HUDEP-2 (cell line): ENCODE data around the gene PTGS2.
"Not testable (repeated sequence)": the region's sequence is repeated elsewhere in the genome, so short reads cannot be mapped to it uniquely, and the experiment has no call there.

Experiments
- DNase-seq, 76 experiments: peaks; one replicate each; lab custom pipeline; 2025; ENCODE audit not compliant: unreplicated experiment in 76 of 76; lab: John Stamatoyannopoulos, UW

PTGS2 gene

GRCh38 chr1:186670297-186671135 lies 9.7 kb downstream of the PTGS2 start:
- DNase-seq: no peak

- DNase-seq: not testable (repeated sequence)
Measured at GRCh38 chr1:186669784-186670183, 10.4 kb downstream of the PTGS2 start.

GRCh38 chr1:186664217-186664616 lies 16.0 kb downstream of the PTGS2 start:
- DNase-seq: not testable (repeated sequence)

- DNase-seq: no peak
Measured at GRCh38 chr1:186662752-186663151, 17.5 kb downstream of the PTGS2 start.

- no peak for DNase-seq
Measured at GRCh38 chr1:186659890-186660341, 20.3 kb downstream of the PTGS2 start.

- no peak for DNase-seq
Measured at GRCh38 chr1:186658999-186659398, 21.2 kb downstream of the PTGS2 start.

GRCh38 chr1:186657481-186657880 lies 22.7 kb downstream of the PTGS2 start:
- DNase-seq: no peak

- no peak for DNase-seq
Measured at GRCh38 chr1:186655876-186656275, 24.3 kb downstream of the PTGS2 start.

GRCh38 chr1:186654741-186655140 lies 25.5 kb downstream of the PTGS2 start:
- DNase-seq: no peak

- no peak for DNase-seq
Measured at GRCh38 chr1:186653312-186653711, 26.9 kb downstream of the PTGS2 start.

- no peak for DNase-seq
Measured at GRCh38 chr1:186648613-186649012, 31.6 kb downstream of the PTGS2 start.

GRCh38 chr1:186647985-186648384 lies 32.2 kb downstream of the PTGS2 start:
- not testable (repeated sequence) for DNase-seq

- no peak for DNase-seq
Measured at GRCh38 chr1:186643614-186644013, 36.6 kb downstream of the PTGS2 start.

- not testable (repeated sequence) for DNase-seq
Measured at GRCh38 chr1:186637567-186637966, 42.7 kb downstream of the PTGS2 start.

GRCh38 chr1:186636786-186637185 lies 43.4 kb downstream of the PTGS2 start:
- no peak for DNase-seq

GRCh38 chr1:186634511-186634910 lies 45.7 kb downstream of the PTGS2 start:
- DNase-seq: no peak

- no peak for DNase-seq
Measured at GRCh38 chr1:186633116-186633515, 47.1 kb downstream of the PTGS2 start.

- DNase-seq: no peak
Measured at GRCh38 chr1:186629341-186629740, 50.9 kb downstream of the PTGS2 start.

GRCh38 chr1:186628910-186629309 lies 51.3 kb downstream of the PTGS2 start:
- DNase-seq: no peak

- DNase-seq: no peak
Measured at GRCh38 chr1:186627019-186627418, 53.2 kb downstream of the PTGS2 start.

GRCh38 chr1:186626356-186626932 lies 53.8 kb downstream of the PTGS2 start:
- no peak for DNase-seq

- no peak for DNase-seq
Measured at GRCh38 chr1:186623551-186623950, 56.7 kb downstream of the PTGS2 start.
